Small intestine (tissue), 7 donors: ENCODE data around the gene PSTPIP1. TPM values are rescaled to one million over a fixed set of nuclear protein-coding genes. Genes with fewer than 3 reads are reported as not detected.

Experiments
- DNase-seq, 2 donors: peaks; one replicate each; pipeline versions ENCODE4 v3.0.0 to v3.0.0-alpha.2; 2013
- FAIRE-seq: peaks from 2 replicates; lab custom pipeline; 2012; peaks lifted over from hg19 to GRCh38; lab: Jason Lieb, UNC
- H3K27ac ChIP-seq, 3 donors: one replicate each; pipeline ENCODE4 v1.5.1; 2013; ENCODE audit warnings: low read length in 2 of 3, mild to moderate bottlenecking in 2 of 3, control low read depth in 1 of 3, inconsistent platforms in 1 of 3, low read depth in 1 of 3, moderate library complexity in 1 of 3
- H3K27me3 ChIP-seq, 3 donors: one replicate each; pipeline ENCODE4 v1.6.1; 2013; ENCODE audit warnings: low read length in 3 of 3, inconsistent platforms in 1 of 3; ENCODE audit not compliant: control insufficient read depth in 3 of 3, insufficient read depth in 3 of 3
- H3K36me3 ChIP-seq, 3 donors: one replicate each; pipeline ENCODE4 v1.6.1; 2013; ENCODE audit warnings: low read length in 3 of 3, inconsistent platforms in 1 of 3, low read depth in 1 of 3, mild to moderate bottlenecking in 1 of 3, moderate library complexity in 1 of 3; ENCODE audit not compliant: control insufficient read depth in 3 of 3, insufficient read depth in 2 of 3
- H3K4me1 ChIP-seq, 3 donors: one replicate each; pipeline ENCODE4 v1.6.1; 2013; ENCODE audit warnings: low read length in 2 of 3, inconsistent platforms in 1 of 3, low read depth in 1 of 3, mild to moderate bottlenecking in 1 of 3, moderate library complexity in 1 of 3; ENCODE audit not compliant: control insufficient read depth in 3 of 3, insufficient read depth in 2 of 3
- H3K4me3 ChIP-seq, 3 donors: one replicate each; pipeline ENCODE4 v1.5.1; 2013; ENCODE audit warnings: low read length in 3 of 3, control low read depth in 1 of 3, inconsistent platforms in 1 of 3, low read depth in 1 of 3, mild to moderate bottlenecking in 1 of 3, moderate library complexity in 1 of 3
- H3K9me3 ChIP-seq, 2 donors: one replicate each; pipeline ENCODE4 v1.6.1; 2013; ENCODE audit warnings: low read depth in 1 of 2, low read length in 1 of 2; ENCODE audit not compliant: control insufficient read depth in 2 of 2, insufficient read depth in 1 of 2
- WGBS, 3 donors: extraction: QIAGEN DNeasy Blood & Tissue Kit; methylation state at CpG; one replicate each; pipeline ENCODE4 v1.1.7; 2013; 5-methylcytosine and 5-hydroxymethylcytosine counted together
- polyA plus RNA-seq, 4 donors: library from polyadenylated mRNA; stranded (reverse) in 3 of 4; unstranded in 1 of 4; fragments of 200-250 nt in 3 of 4; fragments of 120-200 nt in 1 of 4; gene quantifications; one replicate each; pipeline versions ENCODE4 v1.2.1 to v1.2.3, GENCODE V29; 2013
- donor health status: healthy with polysubstance abuse.
- donor health status: control.
- donor health status: control.
- donor health status: Bipolar disorder and iron deficiency.
- donor health status: healthy.

Gene PSTPIP1
- polyA plus RNA-seq, 4 donors: 1.8 to 17.0 (median 3.2) TPM

- H3K4me1 ChIP-seq: peaks cover 0 to 2% (median 0%) of the 10 kb centered on the region in 3 donors
- 87 to 91% (median 91%) methylated on average over 14 of the region's 14 CpGs for WGBS, 3 donors
- no peak overlapping the region for H3K4me3 ChIP-seq
- H3K36me3 ChIP-seq: no peaks in the 10 kb centered on the region
- no peak for DNase-seq
- peak overlapping the region in 1 of 3 donors; percentile 30 for H3K27ac ChIP-seq
- FAIRE-seq: no peak
- H3K9me3 ChIP-seq: no peaks in the 10 kb centered on the region
- no peaks in the 10 kb centered on the region for H3K27me3 ChIP-seq
These were observed 28.0 kb downstream of the PSTPIP1 start for GRCh38 chr15:77022646-77023575.

- H3K4me1 ChIP-seq: peaks cover 0 to 10% (median 0%) of the 10 kb centered on the region in 3 donors
- FAIRE-seq (no peak), DNase-seq (no peak)
- no peak overlapping the region for H3K27ac ChIP-seq
- 49 to 62% (median 59%) methylated on average over 16 to 20 of the region's 20 CpGs for WGBS, 3 donors
- no peaks in the 10 kb centered on the region for H3K9me3 ChIP-seq
- H3K4me3 ChIP-seq: no peak overlapping the region
- no peaks in the 10 kb centered on the region for H3K36me3 ChIP-seq
- peaks cover 0 to under 1% (median 0%) of the 10 kb centered on the region in 3 donors for H3K27me3 ChIP-seq
These were observed 28.8 kb downstream of the PSTPIP1 start for GRCh38 chr15:77023576-77024272.

GRCh38 chr15:77024273-77025082 lies 29.6 kb downstream of the PSTPIP1 start:
- WGBS, 3 donors: 27 to 35% (median 35%) methylated on average over 17 of the region's 17 CpGs
- Histone ChIP-seq H3K4me3 (no peak overlapping the region), H3K27me3 (peaks cover 0 to 4% (median 0%) of the 10 kb centered on the region in 3 donors), H3K9me3 (no peaks in the 10 kb centered on the region), H3K36me3 (no peaks in the 10 kb centered on the region), H3K4me1 (peaks cover 0 to 16% (median 0%) of the 10 kb centered on the region in 3 donors), H3K27ac (no peak overlapping the region)
- FAIRE-seq: no peak
- DNase-seq: peak; percentile 58 to 72

- Histone ChIP-seq H3K9me3 (no peaks in the 10 kb centered on the region), H3K4me1 (peaks cover 0 to 24% (median 0%) of the 10 kb centered on the region in 3 donors), H3K27ac (no peak overlapping the region), H3K36me3 (no peaks in the 10 kb centered on the region), H3K4me3 (no peak overlapping the region), H3K27me3 (peaks cover 0 to 11% (median 0%) of the 10 kb centered on the region in 3 donors)
- WGBS, 3 donors: 90 to 91% (median 90%) methylated on average over 15 of the region's 15 CpGs
- FAIRE-seq (no peak), DNase-seq (no peak)
These were observed 30.4 kb downstream of the PSTPIP1 start for GRCh38 chr15:77025083-77025901.

GRCh38 chr15:77025941-77026411 lies 31.1 kb downstream of the PSTPIP1 start:
- 74 to 86% (median 83%) methylated on average over 4 of the region's 4 CpGs for WGBS, 3 donors
- Histone ChIP-seq H3K27ac (no peak overlapping the region), H3K9me3 (no peaks in the 10 kb centered on the region), H3K4me3 (no peak overlapping the region), H3K4me1 (peaks cover 0 to 25% (median 0%) of the 10 kb centered on the region in 3 donors), H3K27me3 (peaks cover 0 to 15% (median 0%) of the 10 kb centered on the region in 3 donors), H3K36me3 (no peaks in the 10 kb centered on the region)
- no peak for FAIRE-seq
- DNase-seq: no peak

- 87 to 89% (median 87%) methylated on average over 12 of the region's 12 CpGs for WGBS, 3 donors
- Histone ChIP-seq H3K36me3 (no peaks in the 10 kb centered on the region), H3K27ac (no peak overlapping the region), H3K27me3 (peaks cover 0 to 15% (median 0%) of the 10 kb centered on the region in 3 donors), H3K9me3 (no peaks in the 10 kb centered on the region), H3K4me1 (peaks cover 0 to 25% (median 0%) of the 10 kb centered on the region in 3 donors), H3K4me3 (no peak overlapping the region)
- FAIRE-seq: no peak
- DNase-seq: no peak
These were observed 31.7 kb downstream of the PSTPIP1 start for GRCh38 chr15:77026501-77027110.

- H3K9me3 ChIP-seq: no peaks in the 10 kb centered on the region
- no peak overlapping the region for H3K4me3 ChIP-seq
- H3K27me3 ChIP-seq: peaks cover 0 to 15% (median 0%) of the 10 kb centered on the region in 3 donors
- DNase-seq (no peak), FAIRE-seq (no peak)
- H3K4me1 ChIP-seq: peaks cover 0 to 25% (median 0%) of the 10 kb centered on the region in 3 donors
- no peak overlapping the region for H3K27ac ChIP-seq
- WGBS, 3 donors: 68 to 89% (median 84%) methylated on average over 12 of the region's 12 CpGs
- H3K36me3 ChIP-seq: no peaks in the 10 kb centered on the region
These were observed 32.3 kb downstream of the PSTPIP1 start for GRCh38 chr15:77027111-77027696.
